Common myeloid progenitor, CD34-positive (primary cell): ENCODE results near the gene WDR36.

Source experiments
- CTCF ChIA-PET: fragments of 350-600 bp; sonication (Branson Sonifier 250); formaldehyde crosslinking; loops from one replicate; lab custom pipeline; 2021; ENCODE audit warnings: antibody characterized with exemption; lab: Charles Lee
- POLR2A ChIA-PET: fragments of 350-600 bp; sonication (Branson Sonifier 250); formaldehyde crosslinking; loops from one replicate; lab custom pipeline; 2021; ENCODE audit warnings: antibody characterized with exemption; lab: Charles Lee
- DNase-seq, 3 donors: peaks; one replicate each; pipeline versions ENCODE4 v3.0.0 to v3.0.0-alpha.2; 2013
- H3K27ac ChIP-seq, 2 experiments: 1 replicate in 1 of 2; 2 replicates in 1 of 2; pipeline ENCODE4 v1.7.0; 2013; ENCODE audit warnings: inconsistent platforms in 2 of 2, low read length in 2 of 2, mild to moderate bottlenecking in 2 of 2, low read depth in 1 of 2, moderate library complexity in 1 of 2; ENCODE audit not compliant: severe bottlenecking in 2 of 2, insufficient read depth in 1 of 2, poor library complexity in 1 of 2
- H3K27me3 ChIP-seq, 5 experiments: replicated peaks in 2 of 5; 1 replicate in 3 of 5; 2 replicates in 2 of 5; pipeline versions ENCODE4 v1.6.1 to v1.7.0; 2013; ENCODE audit warnings: low read length in 4 of 5, mild to moderate bottlenecking in 2 of 5, moderate library complexity in 2 of 5, inconsistent platforms in 1 of 5; ENCODE audit not compliant: insufficient read depth in 5 of 5, control insufficient read depth in 4 of 5
- H3K36me3 ChIP-seq, 4 experiments: 1 replicate in 2 of 4; 2 replicates in 2 of 4; pipeline versions ENCODE4 v1.6.1 to v1.7.0; 2013; ENCODE audit warnings: low read length in 3 of 4, control low read depth in 1 of 4, mild to moderate bottlenecking in 1 of 4; ENCODE audit not compliant: control insufficient read depth in 4 of 4, insufficient read depth in 4 of 4
- H3K4me1 ChIP-seq, 4 experiments: 1 replicate in 3 of 4; 2 replicates in 1 of 4; pipeline versions ENCODE4 v1.6.1 to v1.7.1; 2013; ENCODE audit warnings: low read length in 3 of 4, mild to moderate bottlenecking in 3 of 4, control low read depth in 1 of 4, inconsistent platforms in 1 of 4, moderate library complexity in 1 of 4; ENCODE audit not compliant: control insufficient read depth in 4 of 4, insufficient read depth in 4 of 4; ENCODE audit errors: control extremely low read depth in 1 of 4
- H3K4me3 ChIP-seq, 7 experiments: 1 replicate in 4 of 7; 2 replicates in 3 of 7; pipeline versions ENCODE4 v1.5.1 to v1.7.0; 2013; ENCODE audit warnings: mild to moderate bottlenecking in 7 of 7, low read length in 6 of 7, moderate library complexity in 6 of 7, inconsistent platforms in 2 of 7, low read depth in 2 of 7, control low read depth in 1 of 7; ENCODE audit not compliant: insufficient read depth in 4 of 7, control insufficient read depth in 1 of 7; ENCODE audit errors: extremely low read depth in 1 of 7
- H3K9me3 ChIP-seq, 5 experiments: 1 replicate in 4 of 5; 2 replicates in 1 of 5; pipeline versions ENCODE4 v1.6.1 to v1.7.1; 2013; ENCODE audit warnings: low read length in 4 of 5, mild to moderate bottlenecking in 2 of 5, inconsistent platforms in 1 of 5, low read depth in 1 of 5, moderate library complexity in 1 of 5; ENCODE audit not compliant: control insufficient read depth in 4 of 5, insufficient read depth in 2 of 5; ENCODE audit errors: control extremely low read depth in 1 of 5
- WGBS: methylation state at CpG from one replicate; pipeline ENCODE4 v1.1.5; 2013; ENCODE audit not compliant: insufficient coverage; 5-methylcytosine and 5-hydroxymethylcytosine counted together

WDR36 gene

DNA sequence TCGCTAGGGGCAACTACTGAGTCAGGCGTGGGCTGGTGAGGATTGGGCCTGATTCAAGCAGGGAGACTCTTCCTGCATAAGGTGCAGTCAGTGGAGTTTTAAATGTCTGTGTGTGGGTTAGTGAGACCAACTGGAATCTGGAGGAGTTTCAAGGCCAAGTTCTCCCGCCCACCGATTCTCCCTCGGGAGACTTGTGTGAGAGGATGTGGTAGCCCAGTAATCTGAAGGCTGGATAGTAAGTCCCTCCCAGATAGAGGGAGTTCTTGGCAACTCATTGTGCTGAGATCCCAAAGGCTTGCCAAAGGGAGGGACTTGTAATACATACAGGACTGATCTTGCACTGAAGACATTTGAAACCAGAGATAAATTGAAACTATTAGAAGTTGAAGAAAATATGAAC lies 51.8 kb downstream of the WDR36 start:
- ChIA-PET CTCF (no interaction called here), POLR2A (no interaction called here)
- H3K9me3 ChIP-seq: no peaks in the 10 kb centered on the region
- no peak for DNase-seq
- H3K4me1 ChIP-seq: no peaks in the 10 kb centered on the region
- H3K4me3 ChIP-seq: no peak overlapping the region
- WGBS: 91% methylated on average over 2 of the region's 5 CpGs
- H3K27me3 ChIP-seq: no peaks in the 10 kb centered on the region
- no peak overlapping the region for H3K27ac ChIP-seq
- no peaks in the 10 kb centered on the region for H3K36me3 ChIP-seq

DNA sequence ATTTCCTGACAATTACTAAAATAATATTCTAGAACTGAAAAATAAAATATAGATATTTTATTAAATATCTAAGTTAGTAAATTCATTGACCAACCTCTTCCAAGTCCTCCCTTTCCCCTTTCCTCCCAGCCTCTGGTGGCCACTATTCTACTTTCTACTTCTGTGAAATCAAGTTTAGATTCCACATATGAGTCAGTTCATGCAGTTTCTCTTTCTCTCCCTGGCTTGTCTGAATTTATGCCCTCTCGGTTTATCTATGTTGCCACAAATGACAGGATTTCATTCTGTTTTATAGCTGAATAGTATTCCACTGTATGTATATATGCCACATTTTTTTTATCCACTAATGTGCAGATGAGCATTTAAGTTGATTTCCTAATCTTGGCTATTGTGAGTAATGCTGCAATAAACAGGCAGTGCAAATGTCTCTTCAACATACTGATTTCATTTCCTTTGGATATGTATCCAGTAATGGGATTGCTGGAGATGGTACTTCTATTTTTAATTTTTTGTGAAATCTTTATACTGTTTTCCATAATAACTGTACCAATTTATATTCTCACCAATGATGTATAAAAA lies 52.3 kb downstream of the WDR36 start:
- WGBS: no CpG with 5 or more reads among the region's 1 CpG
- Histone ChIP-seq H3K4me1 (no peaks in the 10 kb centered on the region), H3K9me3 (no peaks in the 10 kb centered on the region), H3K36me3 (no peaks in the 10 kb centered on the region), H3K27ac (no peak overlapping the region), H3K27me3 (no peaks in the 10 kb centered on the region), H3K4me3 (no peak overlapping the region)
- ChIA-PET CTCF (no interaction called here), POLR2A (no interaction called here)
- no peak for DNase-seq

- no peak for DNase-seq
- no peaks in the 10 kb centered on the region for H3K36me3 ChIP-seq
- CTCF ChIA-PET: no interaction called here
Observed at GRCh38 chr5:111146053-111146452, 53.9 kb downstream of the WDR36 start.

GRCh38 chr5:111147502-111147901 lies 55.4 kb downstream of the WDR36 start:
- Histone ChIP-seq H3K36me3 (no peaks in the 10 kb centered on the region), H3K4me1 (no peaks in the 10 kb centered on the region), H3K27ac (no peak overlapping the region), H3K4me3 (no peak overlapping the region), H3K9me3 (no peaks in the 10 kb centered on the region), H3K27me3 (peaks cover 0 to 2% (median 0%) of the 10 kb centered on the region in 5 experiments)
- 95% methylated on average over 3 of the region's 3 CpGs for WGBS
- ChIA-PET POLR2A (no interaction called here), CTCF (no interaction called here)
- DNase-seq: no peak

More at GRCh38 chr5:111146053-111146452, 53.9 kb downstream of the WDR36 start:
- 83% methylated on average over 2 of the region's 2 CpGs for WGBS
- Histone ChIP-seq H3K27me3 (peaks cover 0 to 2% (median 0%) of the 10 kb centered on the region in 5 experiments), H3K27ac (no peak overlapping the region), H3K4me1 (no peaks in the 10 kb centered on the region), H3K9me3 (no peaks in the 10 kb centered on the region), H3K4me3 (no peak overlapping the region)
- POLR2A ChIA-PET: no interaction called here

- DNase-seq: no peak
Observed at GRCh38 chr5:111151998-111152397, 59.9 kb downstream of the WDR36 start.

DNA sequence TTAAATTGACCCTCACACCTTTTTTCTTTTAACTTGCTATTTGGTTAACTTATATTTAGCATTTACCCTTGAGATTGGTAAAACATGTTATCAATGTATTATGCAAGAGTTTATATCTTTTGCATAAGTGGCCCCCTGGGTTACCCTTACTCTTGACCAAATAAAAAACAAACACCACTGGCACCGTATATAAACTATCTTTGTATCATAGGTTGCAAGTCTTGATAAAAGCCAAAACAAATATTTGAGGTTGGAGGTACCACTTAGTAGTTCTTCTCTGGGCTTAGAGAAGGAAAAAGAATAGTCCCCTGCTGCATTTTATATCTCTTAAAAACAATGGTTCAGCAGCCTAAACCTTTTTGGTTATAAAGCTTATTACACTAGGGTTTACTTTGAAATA lies 61.3 kb downstream of the WDR36 start:
- POLR2A ChIA-PET: no interaction called here
- Histone ChIP-seq H3K4me3 (no peak overlapping the region), H3K9me3 (no peaks in the 10 kb centered on the region), H3K27ac (no peak overlapping the region), H3K27me3 (peaks cover 0 to 2% (median 0%) of the 10 kb centered on the region in 5 experiments), H3K4me1 (no peaks in the 10 kb centered on the region), H3K36me3 (no peaks in the 10 kb centered on the region)
- CTCF ChIA-PET: no interaction called here
- DNase-seq: no peak
- no CpG with 5 or more reads among the region's 1 CpG for WGBS

More at GRCh38 chr5:111151998-111152397, 59.9 kb downstream of the WDR36 start:
- H3K27me3 ChIP-seq: peaks cover 0 to 2% (median 0%) of the 10 kb centered on the region in 5 experiments
- H3K36me3 ChIP-seq: no peaks in the 10 kb centered on the region
- ChIA-PET POLR2A (no interaction called here), CTCF (no interaction called here)
- WGBS: 85% methylated on average over 2 of the region's 2 CpGs
- no peak overlapping the region for H3K4me3 ChIP-seq
- H3K4me1 ChIP-seq: no peaks in the 10 kb centered on the region
- H3K27ac ChIP-seq: no peak overlapping the region
- H3K9me3 ChIP-seq: no peaks in the 10 kb centered on the region

DNA sequence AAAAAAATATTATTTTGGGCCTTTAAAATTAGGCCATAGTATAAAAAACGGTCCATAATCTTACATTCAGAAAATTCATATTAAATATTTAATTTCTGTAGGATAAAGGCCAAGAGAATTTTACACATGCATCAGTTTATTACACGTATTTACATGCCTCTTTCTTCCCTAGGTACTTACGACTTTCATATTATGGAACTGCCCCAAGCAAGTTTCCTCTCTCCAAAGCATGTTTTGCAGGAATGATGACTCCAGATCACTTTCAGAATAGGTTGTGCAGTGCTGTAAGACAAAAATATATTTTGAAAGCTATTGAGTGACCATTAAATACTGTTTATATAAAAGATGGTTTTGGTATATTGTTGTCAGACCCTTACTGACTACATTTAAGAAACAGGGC lies 61.8 kb downstream of the WDR36 start:
- CTCF ChIA-PET: no interaction called here
- Histone ChIP-seq H3K4me1 (no peaks in the 10 kb centered on the region), H3K4me3 (no peak overlapping the region), H3K36me3 (no peaks in the 10 kb centered on the region), H3K9me3 (no peaks in the 10 kb centered on the region), H3K27me3 (peaks cover 0 to 2% (median 0%) of the 10 kb centered on the region in 5 experiments), H3K27ac (no peak overlapping the region)
- DNase-seq: no peak
- WGBS: 85% methylated on average over 2 of the region's 3 CpGs
- POLR2A ChIA-PET: no interaction called here
